ENCODE measurements around the gene MPLKIP.
"Not testable (repeated sequence)": the region's sequence is repeated elsewhere in the genome, so short reads cannot be mapped to it uniquely, and the experiment has no call there.

The MPLKIP gene

DNA sequence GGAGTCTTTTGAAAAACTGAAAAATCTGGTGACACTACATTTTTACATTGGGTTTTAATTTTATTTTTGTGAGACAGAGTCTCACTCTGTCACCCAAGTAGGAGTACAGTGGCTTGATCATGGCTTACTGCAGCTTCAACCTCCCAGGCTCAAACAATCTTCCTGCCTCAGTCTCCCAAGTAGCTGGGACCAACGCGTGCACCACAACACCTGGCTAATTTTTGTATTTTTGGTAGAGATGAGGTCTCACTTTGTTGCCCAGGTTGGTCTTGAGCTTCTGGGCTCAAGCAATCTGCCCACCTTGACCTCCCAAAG lies 11.5 kb downstream of the MPLKIP start:
- no peak for DNase-seq

DNA sequence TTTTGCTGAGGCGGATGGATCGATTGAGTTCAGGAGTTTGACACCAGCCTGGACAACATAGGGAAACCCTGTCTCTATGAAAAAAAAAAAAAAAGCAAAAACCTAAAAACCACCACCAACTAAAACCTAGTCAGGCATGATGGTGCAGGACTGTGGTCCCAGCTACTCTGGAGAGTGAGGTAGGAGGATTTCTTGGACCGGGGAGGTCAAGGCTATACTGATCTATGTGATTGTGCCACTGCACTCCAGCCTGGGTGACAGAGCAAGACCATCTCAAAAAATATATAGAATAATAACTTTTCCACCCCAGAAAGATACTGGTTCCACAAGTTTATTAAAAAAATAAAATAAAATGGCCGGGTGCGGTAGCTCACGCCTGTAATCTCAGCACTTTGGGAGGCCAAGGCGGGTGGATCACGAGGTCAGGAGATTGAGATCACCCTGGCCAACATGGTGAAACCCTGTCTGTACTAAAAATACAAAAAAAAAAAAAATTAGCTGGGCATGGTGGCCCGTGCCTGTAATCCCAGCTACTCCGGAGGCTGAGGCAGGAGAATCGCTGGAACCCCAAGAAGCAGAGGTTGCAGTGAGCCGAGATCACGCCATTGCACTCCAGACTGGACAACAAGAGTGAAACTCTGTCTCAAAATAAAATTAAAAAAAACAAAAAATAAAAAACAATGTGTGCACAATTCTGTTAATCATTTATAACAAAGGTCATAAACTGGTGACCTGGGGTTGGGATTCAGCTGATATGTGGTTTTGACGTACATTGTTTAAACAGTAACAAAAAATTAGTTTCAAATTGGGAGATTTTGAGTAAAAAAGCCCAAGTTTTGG lies 12.1 kb downstream of the MPLKIP start:
- DNase-seq, result not testable (repeated sequence)

DNA sequence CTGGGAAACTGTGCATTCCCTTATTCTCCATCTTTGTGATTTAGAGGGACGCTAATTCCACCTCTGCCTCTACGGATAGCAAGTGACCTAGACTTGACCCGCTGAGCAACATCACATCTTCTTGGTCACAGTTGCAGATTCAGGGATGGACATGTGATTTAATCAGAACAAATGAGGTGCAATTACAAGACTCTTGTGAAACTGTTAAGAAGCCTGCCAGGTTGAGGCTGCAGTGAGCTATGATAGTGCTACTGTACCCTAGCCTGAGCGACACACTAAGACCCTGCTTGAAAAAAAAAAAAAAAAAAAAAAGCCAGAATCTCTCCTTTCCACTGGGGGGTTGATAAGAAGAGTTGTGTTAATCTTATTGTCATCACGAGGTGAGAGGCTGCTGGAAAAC lies 14.4 kb downstream of the MPLKIP start:
- DNase-seq, result no peak

DNA sequence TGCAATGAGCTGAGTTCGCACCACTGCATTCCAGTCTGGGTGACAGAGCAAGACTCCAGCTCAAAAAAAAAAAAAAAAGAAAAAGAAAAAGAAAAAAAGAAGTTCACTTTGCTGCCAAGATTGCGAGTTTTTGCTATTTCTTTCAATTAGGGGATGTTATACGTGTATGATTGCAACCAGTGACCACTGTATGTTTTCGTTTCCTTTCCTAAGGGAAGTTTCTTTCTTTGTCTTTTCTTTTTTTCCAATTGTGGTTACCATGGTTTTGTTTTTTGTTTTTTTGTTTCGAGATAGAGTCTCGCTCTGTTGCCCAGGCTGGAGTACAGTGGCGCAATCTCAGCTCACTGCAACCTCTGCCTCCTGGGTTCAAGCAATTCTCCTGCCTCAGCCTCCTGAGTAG lies 16.2 kb downstream of the MPLKIP start:
- not testable (repeated sequence) for DNase-seq

DNA sequence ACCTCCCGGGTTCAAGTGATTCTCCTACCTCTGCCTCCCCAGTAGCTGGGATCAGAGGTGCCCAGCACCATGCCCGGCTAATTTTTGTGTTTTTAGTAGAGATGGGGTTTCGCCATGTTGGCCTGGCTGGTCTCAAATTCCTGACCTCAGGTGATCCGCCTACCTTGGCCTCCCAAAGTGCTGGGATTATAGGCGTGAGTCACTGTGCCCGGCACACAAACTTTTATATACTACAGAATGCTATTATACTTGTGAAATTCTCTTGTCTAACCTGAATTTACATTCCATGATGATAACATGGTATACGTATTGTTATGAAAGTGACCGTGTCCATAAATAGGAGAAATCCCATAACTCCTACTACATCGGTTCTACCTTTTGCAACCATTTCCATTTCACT lies 17.2 kb downstream of the MPLKIP start:
- DNase-seq, result not testable (repeated sequence)

DNA sequence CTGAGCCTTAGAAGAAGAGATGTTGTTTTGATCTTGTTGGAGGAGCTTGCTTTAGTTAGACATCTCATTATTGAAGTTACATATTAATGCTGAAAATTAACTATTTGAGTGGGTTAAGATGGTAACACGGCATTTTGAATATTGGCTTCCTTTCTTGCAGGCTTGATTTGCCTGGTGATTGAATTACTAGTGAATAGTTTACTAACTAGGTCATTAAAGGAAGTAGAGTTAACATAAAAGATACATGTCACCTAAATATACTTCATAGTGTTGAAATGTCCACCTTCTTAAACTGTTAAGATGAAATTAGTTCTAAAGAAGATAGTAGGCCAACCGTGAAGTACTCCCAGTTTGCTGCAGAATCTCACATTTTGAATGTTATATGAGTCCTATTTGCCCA lies 18.5 kb downstream of the MPLKIP start:
- no peak for DNase-seq

DNA sequence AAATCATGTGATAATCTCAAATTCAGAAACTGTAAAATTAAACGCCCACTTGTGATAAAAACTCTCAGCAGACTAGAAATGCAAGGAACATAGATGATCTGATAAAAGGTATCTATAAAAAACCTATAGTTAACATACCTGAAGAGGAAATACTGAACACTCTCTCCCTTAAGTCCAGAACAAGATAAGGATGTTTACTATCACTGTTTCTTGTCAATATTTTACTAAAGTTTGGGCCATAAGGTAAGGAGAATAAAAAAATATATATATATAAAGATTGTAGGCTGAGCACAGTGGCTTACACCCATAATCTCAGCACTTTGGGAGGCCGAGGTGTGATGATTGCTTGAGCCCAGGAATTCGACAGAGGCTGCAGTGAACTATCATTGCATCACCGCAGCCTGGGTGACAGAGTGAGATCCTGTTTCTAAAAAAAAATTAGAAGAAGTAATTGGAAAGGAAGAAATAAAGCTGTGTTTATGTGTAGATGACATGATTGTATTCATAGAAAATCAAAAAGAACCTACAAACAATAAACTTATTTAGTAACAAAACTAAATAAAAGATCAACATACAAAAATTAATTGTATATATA lies 28.4 kb downstream of the MPLKIP start:
- DNase-seq, result no peak

DNA sequence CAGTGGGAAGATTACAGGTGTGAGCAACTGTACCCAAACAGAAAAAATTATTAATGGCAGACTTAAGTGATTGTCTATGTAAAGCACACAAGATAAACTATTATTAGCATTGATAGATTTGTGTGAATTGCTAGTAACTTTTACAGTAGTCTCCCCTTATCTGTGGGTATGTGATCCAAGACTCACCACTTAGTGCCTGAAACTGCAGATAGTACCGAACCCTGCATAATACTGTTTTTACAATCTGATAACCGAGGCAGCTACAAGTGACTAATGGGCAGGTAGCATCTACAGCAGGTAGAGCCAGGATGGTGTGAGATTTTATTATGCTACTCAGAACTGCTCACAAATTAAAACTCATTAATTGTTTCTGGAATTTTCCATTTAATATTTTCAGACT lies 31.5 kb downstream of the MPLKIP start:
- no peak for DNase-seq

DNA sequence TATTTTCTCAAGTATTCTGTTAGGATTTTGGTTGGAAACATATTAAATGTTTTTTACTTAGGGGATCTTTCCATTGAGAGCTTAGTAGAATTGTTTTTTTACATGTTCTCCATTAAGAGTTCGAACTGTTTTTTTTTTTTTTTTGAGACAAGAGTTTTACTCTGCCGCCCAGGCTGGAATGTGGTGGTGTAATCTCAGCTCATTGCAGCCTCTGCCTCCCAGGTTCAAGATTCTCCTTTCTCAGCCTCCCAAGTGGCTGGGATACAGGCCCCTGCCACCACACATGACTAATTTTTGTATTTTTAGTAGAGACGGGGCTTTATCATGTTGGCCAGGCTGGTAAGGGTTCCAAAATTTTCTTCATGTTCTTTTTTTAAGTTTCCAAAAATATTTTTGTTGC lies 33.2 kb downstream of the MPLKIP start:
- DNase-seq, result no peak

DNA sequence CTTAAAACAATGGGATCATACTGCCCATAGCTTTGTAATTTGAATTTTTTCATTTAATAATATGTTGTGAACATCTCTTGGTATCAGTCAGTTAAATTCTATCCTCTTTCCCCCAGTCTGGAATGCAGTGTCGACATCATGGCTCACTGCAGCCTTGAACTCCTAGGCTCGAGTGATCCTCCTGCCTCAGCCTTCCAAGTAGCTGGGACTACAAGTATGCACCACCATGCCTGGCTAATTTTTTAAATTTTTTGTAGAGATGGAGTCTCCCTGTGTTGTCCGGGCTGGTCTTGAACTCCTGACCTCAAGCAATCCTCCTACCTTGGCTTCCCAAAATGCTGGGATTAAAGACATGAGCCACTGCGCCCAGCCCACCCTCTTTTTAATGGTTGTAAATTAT lies 34.6 kb downstream of the MPLKIP start:
- no peak for DNase-seq

DNA sequence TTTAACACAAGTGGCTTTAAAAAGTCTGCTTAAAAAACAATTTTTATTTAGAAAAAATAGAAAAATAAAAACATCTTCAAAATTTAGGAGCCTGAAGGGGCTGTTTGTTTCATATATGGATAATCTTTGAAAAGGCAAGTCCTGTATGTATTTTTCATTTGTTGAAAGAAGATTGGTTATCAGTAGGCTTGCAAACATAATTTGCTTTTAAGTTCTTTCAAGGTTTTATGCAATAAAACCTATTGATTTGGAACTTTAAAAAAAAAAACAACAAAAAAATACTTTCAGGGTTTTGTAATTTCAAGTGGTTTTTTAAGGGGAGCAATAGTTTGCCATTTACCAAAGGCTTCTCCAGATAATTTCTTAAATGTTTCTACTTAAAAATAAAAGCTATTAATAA lies 35.6 kb downstream of the MPLKIP start:
- no peak for DNase-seq

DNA sequence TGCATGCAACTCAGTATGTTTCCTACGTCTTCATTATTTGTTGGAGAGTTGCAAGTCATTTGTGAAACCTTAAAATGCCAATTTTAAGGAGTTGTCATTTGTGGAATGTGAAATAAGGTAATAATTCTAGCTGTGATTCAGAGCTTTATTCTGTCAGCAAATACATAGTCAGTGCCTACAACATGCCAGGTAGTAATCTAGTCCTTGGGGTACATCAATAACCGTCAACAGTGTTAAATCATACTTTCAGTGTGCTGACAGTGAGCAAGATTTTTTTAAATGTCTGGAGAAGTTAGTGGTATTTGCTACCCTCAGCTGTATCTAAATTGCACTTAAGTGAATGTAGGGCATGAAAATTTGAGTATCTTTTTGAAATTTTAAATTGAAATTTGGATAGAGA lies 36.7 kb downstream of the MPLKIP start:
- DNase-seq, result no peak

DNA sequence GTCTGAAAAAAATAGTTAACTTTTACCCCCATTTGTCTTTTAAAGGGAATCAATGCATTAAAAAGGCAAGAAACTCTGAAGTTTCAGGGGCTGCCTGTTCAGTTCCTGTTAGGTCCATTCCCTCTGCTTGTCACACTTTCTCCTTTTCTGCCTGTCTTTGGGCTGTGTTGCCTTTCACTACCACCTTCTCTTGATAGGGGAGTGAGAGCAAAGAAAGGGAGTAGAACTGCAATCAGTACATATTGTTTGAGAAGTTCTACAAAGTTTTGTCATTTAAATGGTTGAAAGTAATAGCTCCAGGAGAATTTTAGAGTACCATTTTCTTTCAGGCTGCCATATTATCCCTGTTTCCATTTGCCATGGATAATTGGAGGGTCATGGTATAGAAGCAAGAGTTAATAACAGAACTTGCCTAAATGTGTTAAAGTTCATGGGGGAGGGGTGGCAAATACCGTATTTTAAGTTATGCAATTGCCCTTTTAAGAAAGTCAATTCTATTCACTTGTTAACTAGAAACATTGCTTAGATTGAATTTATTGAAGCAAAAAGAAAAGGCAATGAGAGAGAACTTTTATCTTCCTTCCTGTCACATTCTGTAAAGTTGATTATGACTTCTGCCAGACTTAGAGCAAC lies 38.6 kb downstream of the MPLKIP start:
- no peak for DNase-seq

DNA sequence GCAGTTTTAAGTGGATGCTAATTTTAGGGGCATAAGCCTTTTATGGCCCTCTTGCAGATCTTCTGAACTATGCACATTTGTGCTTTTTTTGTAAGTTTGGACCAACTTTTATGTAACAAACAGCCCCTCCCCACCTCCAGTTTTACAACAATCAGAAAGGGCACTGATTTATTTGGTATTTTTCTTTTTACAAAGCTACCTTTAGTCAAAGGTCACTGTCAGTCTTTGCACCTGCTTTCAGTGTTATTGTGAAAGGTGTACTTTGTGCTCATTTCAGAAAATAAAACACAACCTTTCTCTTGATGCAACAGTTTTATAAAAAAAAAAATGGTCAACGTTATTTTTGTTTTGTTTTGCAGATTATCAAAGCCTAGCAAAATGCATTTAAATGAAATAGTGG lies 39.2 kb downstream of the MPLKIP start:
- no peak for DNase-seq

DNA sequence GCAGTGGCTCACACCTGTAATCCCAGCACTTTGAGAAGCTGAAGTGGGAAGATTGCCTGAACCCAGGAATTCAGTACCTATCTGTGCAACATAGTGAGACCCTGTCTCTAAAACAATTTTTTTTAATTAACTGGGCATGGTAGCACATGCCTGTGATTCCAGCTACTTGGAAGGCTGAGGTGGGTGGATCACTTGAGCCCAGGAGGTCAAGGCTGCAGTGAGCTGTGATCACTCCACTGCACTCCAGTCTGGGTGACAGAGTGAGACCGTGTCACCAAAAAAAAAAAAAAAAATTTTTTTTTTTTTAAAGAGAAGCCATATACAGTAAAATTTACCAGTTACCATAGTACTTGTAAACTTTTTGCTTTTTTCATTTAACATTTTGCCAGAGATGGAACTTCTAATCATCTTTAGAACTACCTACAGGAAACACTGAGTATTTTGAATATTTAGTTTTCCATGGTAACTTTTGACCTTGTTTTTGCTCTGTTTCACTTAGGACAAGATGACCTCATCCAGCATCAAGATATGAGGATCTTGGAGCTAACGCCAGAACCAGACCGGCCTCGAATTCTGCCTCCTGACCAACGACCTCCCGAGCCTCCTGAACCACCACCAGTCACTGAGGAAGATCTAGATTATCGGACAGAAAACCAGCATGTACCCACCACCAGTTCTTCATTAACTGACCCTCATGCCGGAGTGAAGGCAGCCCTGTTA lies 40.6 kb downstream of the MPLKIP start:
- no peak for DNase-seq

DNA sequence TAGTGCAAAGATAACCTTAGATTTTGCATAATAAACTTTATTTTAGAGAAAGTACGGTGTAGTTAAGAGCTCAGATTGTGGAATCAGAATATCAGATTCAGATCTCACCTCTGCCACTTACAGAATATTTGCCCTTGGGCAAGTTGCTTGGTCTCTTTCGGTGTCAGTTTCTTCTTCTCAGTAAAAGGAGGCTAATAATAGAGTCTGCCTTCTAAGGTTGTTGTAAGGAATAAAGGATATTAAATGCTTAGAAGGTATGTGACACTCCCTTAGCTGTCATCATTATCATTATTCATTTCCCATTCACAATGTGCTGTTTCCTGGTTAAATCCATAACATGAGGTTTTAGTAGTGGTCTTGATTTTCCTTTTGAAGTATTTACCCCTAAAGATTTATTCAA lies 42.2 kb downstream of the MPLKIP start:
- no peak for DNase-seq

DNA sequence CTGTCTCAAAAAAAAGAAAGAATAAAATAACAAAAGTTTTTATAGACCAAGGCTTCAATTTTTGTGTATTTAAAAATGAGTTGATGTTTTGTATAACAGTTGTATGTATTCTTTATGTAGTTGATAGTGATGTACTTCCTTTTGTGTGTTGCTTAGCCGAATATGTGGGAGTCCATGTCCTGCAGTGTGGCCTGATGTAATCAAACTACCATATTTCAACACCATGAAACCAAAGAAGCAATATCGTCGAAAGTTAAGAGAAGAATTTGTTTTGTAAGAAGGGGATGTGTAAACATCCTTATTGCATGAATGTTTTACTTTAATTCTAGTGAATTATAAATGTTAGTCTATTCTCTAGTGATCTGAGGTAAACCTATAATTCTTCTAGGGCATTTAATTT lies 56.6 kb downstream of the MPLKIP start:
- DNase-seq, result no peak
